Fibroblast of skin of right quadriceps (primary cell): ENCODE results near the gene ROMO1.
"Not testable (repeated sequence)": the region's sequence is repeated elsewhere in the genome, so short reads cannot be mapped to it uniquely, and the experiment has no call there.

Source experiments
- DNase-seq: peaks from one replicate; pipeline ENCODE4 v3.0.0-alpha.2; 2013

The ROMO1 gene

DNA sequence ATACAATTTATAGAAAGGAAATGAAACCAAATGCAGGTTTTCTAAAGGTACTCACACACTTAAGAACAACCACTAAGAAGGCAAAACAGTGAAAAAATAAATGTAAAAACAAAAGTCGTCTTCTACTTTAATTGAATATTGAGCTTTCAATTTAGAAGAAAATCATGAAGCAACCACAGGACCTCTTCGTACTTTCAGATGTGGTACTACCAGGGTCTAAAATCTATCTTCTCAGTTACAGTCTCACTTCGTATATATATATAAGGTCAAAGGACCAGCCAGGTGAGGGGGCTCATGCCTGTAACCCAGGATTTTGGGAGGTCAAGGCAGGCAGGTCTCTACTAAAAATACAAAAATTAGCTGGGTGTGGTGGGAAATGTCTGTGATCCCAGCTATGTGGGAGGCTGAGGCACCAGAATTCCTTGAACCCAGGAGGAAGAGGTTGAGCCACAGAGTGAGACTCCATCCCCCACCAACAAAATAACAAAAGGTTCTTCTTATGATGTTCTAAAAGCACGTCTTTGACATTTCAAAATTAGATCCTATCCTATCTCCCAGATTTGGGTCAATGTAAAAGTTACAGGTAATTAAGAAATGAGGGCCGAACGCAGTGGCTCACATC, 12.5 kb downstream of the ROMO1 start:
- DNase-seq: no peak

GRCh38 chr20:35713120-35713519, 13.9 kb downstream of the ROMO1 start:
- not testable (repeated sequence) for DNase-seq

GRCh38 chr20:35714127-35714526, 14.9 kb downstream of the ROMO1 start:
- no peak for DNase-seq

DNA sequence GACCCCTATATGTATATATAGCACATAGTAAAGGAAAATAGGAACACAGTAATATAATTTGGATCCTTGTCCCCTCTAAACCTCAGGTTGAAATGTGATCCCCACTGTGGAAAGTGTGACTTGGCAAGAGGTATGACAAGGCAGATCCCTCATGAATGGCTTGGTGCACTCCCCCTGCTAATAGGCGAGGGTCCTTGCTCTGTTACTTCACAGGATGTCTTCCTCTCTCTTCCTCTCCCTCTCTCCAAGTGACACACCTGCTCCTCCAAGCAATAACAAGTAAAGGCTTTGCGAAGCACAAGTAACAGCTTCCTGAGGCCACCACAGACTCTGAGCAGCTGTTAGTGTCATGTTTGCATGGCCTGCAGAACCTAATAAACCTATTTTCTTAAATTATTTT, 16.4 kb downstream of the ROMO1 start:
- no peak for DNase-seq

- no peak for DNase-seq
These were observed 17.1 kb downstream of the ROMO1 start for GRCh38 chr20:35716330-35716729.

DNA sequence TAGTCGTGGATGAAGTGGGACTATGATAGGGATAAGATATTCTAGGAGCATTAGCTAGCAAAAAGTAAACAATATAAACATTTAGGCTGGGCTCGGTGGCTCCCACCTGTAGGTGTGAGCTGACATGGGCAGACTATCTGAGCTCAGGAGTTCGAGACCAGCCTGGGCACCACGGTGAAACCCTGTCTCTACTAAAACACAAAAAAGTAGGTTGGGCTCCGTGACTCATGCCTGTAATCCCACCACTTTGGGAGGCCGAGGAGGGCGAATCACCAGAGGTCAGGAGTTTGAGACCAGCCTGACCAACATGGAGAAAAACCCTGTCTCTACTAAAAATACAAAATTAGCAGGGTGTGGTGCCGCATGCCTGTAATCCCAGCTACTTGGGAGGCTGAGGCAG, 19.1 kb downstream of the ROMO1 start:
- DNase-seq: not testable (repeated sequence)

GRCh38 chr20:35718972-35719635, 19.9 kb downstream of the ROMO1 start:
- no peak for DNase-seq

DNA sequence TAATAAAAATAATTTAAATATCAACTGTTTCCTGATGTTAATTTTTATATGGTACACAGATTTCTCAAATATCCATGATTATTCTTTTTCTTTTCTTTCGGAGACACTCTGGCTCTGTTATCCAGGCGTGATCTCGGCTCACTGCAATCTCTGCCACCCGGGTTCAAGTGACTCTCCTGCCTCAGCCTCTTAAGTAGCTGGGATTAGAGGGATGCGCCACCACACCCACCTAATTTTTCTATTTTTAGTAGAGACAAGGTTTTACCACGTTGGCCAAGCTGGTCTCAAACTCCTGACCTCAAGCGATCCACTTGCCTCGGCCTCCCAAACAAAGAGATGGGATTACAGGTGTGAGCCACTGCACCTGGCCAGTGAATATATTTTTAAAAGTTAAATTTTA, 20.5 kb downstream of the ROMO1 start:
- no peak for DNase-seq

GRCh38 chr20:35720165-35721123, 21.2 kb downstream of the ROMO1 start:
- no peak for DNase-seq

GRCh38 chr20:35721219-35721618, 22.0 kb downstream of the ROMO1 start:
- DNase-seq: no peak

- DNase-seq: no peak
These were observed 22.4 kb downstream of the ROMO1 start for GRCh38 chr20:35721621-35722020.

DNA sequence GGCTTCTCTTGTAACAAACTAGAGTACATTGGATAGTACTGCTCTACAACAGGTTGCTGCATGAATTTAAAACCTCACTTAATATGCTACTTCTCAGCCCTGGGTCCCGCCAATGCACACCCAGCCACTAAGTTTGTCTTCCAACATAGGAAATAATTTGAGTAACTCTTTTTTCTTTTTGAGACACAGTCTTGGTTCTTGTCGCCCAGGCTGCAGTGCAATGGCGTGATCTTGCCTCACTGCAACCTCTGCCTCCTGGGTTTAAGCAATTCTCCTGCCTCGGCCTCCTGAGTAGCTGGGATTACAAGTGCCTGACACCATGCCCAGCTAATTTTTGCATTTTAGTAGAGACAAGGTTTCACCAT, 24.1 kb downstream of the ROMO1 start:
- not testable (repeated sequence) for DNase-seq

DNA sequence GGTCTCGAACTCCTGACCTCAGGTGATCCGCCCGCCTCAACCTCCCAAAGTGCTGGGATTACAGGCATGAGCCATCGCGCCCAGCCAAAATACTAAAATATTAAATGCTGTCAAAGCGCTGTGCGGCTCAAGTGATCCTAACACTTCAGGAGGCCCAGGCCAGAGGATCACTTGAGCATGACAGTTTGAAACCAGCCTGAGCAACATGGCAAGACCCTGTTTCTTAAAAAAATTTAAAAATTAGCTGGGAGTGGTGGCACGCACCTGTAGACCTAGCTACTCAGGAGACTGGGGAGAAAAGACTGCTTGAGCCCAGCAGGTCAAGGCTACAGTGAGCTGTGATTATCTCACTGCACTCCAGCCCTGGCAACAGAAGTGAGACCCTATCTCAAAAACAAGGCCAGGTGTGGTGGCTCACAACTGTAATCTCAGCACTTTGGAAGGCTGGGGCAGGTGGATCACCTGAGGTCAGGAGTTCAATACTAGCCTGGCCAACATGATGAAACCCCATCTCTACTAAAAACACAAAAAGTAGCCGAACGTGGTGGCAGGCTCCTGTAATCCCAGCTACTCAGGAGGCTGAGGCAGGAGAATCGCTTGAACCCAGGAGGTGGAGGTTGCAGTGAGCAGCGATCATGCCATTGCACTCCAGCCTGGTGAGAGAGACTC, 24.6 kb downstream of the ROMO1 start:
- DNase-seq: not testable (repeated sequence)

GRCh38 chr20:35724321-35725230, 25.4 kb downstream of the ROMO1 start:
- no peak for DNase-seq

GRCh38 chr20:35726842-35727711, 27.9 kb downstream of the ROMO1 start:
- DNase-seq: no peak

DNA sequence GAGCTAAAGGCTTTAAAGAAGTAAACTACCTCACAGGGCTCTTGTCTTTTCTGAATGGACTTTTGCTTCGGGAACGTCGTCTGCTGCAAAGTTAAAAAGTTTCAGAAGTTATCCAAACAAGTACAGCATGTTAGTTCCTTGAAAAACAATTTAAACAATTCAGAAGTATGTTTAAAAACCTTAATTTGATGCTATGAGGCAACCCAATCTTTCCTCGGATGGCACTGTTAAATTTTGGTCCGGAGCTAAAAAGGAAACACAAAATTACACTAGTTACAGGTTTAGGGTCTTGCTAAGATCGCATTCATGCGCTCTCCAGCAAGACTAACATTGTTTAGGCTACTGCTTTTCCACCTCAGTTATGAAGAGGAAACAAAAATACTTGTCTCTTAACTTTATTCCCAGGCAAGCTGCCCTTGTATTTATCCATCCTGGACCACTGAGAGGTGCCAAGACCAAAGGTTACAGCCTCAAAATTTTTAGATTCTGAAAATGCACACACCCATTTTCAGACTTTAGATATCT, 30.1 kb downstream of the ROMO1 start:
- DNase-seq: no peak

DNA sequence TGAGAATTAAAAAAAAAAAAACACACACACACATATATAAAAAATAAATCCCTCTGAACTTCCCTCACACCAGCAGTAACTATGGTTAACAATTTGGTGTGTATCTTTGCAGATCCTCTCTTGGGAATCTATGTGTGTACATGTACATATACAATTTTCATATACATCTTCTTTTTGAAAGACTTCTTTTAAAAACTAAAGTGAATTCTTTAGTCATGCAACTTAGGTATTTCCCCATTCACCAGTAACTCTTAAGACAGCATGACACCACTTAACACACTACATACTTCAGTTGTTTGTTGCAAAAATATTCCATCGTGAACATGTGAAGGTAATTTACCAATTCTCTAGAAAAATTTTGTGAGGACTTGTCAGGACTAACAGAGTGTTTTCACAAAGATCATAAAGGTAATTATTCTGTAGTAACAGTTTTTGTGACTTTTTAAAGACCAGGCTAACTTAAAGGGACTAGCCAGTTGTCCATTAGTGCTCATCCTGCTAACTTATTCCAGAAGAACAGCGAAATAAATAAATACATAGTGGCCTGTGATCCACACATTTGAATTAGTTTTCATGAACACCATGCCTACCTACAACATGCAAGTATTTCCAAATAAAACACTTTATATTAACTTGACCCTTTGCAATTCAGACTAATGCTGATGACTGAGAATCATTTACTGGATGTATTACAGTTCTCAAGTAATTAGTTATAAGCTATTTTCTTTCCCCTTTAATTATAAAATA, 30.8 kb downstream of the ROMO1 start:
- DNase-seq: no peak

DNA sequence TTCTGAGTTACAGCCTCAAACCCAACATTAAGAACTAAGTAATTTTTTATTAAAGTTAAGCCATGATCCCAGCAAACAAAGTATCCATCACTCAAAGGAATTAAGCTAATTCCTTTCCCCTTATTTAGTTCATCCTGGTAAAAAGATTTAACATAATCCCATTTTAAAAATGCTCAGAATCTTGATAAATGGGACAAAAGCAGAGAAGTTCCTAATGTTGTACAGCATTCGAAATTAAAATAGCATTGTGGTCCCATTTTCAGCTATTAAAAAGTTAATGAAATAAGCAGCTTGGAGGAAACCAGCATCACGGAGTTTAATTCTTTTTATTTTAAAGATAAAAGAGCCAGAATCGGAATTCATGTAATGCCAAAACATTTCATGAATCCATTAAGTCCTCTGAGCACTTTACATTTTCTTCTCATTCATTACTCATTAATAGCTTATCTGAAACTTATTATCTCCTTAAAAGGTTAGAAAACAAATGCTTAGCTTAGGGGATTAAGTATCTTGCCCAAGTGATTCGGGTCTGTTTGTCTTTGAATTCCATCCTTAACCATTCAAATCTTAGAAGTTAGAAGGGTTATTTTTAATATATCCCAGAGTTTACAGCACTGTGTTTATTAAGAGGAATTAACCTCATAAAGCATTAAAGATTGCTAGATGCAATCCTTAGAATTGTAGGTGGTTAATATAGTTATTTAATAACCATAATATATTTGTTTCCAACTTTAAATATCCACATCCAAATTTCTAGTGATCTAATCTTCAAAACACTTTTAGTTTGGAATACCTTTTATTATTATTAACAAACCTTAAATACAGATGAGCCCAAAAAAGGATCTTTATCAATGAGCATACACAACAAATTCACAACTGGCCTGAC, 31.6 kb downstream of the ROMO1 start:
- DNase-seq: no peak

- DNase-seq: no peak
These were observed 32.2 kb downstream of the ROMO1 start for GRCh38 chr20:35731469-35731788.
